Lower leg skin (tissue), 4 donors: ENCODE results near the gene RNF207. TPM values are rescaled to one million over a fixed set of nuclear protein-coding genes. Genes with fewer than 3 reads are reported as not detected.

Experiments used
- DNase-seq, 2 donors: peaks; one replicate each; pipeline ENCODE4 v3.0.0-alpha.2; 2019; ENCODE audit warnings: low spot score in 2 of 2
- H3K4me3 ChIP-seq: fragments of 200-600 bp; sonication (generic); 2 replicates; pipeline ENCODE4 v1.5.1; 2017; ENCODE audit warnings: mild to moderate bottlenecking, low read depth; ENCODE audit not compliant: poor library complexity, severe bottlenecking
- POLR2A ChIP-seq, 2 donors: fragments of 450-650 bp; IDR thresholded peaks; one replicate each; pipeline ENCODE4 v1.6.1; 2016 to 2017; ENCODE audit warnings: antibody characterized with exemption in 2 of 2, mild to moderate bottlenecking in 1 of 2, moderate library complexity in 1 of 2
- WGBS, 2 donors: methylation state at CpG; one replicate each; pipeline ENCODE4 v1.1.5; 2018; 5-methylcytosine and 5-hydroxymethylcytosine counted together
- intact Hi-C: fragments of 100-400 bp; cut with DNase I; formaldehyde crosslinking; loops from one replicate; pipeline ENCODE4 v1.15.0; 2023; ENCODE audit warnings: low total_unique reads
- total RNA-seq, 4 donors: library from RNA; depleted of rRNA; stranded (reverse); fragments of >200 nt; gene quantifications; one replicate each; pipeline ENCODE4 v1.1.0, GENCODE V29; 2016
- TF ChIP-seq, protein P1 (sequence below), 3 donors: fragments of 450-650 bp; IDR thresholded peaks; one replicate each; pipeline ENCODE4 v1.5.1; 2016; ENCODE audit warnings: antibody characterized with exemption in 3 of 3, mild to moderate bottlenecking in 3 of 3, moderate library complexity in 2 of 3

The RNF207 gene
- total RNA-seq, 4 donors from 2014 or later, result 5.0 to 10.4 (median 7.7) TPM

DNA sequence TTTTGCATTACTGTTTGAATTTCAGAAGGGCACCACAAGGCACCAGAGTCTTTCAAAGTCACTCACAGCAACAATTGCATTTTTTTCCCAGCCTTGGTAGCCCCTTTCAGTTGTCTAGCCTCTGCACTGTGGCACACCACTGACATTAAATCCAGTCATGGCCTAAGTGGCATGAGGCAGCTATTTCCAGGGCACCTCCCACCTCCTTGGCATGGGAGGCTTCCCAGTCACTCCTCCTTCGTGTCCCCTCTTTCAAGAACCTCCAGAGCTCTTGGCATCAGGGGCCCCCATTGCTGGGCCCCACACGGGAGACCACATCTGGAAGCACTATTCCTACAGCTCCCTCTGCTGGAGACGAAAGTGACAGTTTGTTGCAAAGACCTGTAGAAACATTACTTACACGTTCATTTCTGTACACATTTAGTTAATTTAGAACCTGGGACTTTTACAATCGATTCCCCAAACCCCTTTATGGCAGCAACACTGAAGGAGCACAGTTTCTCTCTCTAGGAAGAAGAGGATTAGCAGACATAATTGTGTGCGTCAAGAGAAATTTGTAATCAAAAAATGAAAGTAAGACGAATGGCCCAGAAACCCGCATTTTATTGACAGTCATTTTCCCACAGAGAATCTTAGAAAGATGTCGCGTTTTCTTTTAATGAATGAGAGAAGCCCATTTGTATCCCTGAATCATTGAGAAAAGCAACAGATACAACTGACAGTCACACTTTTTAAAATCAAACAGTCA is 20.1 kb upstream of the RNF207 start:
- DNase-seq, result no peak
- intact Hi-C loops, result loop anchor here (10.0 kb wide), 1 partner anchor 71 kb away; no protein-coding TSS in a partner anchor
- WGBS, 2 donors, result 69 to 71% methylated on average over 10 of the region's 10 CpGs

GRCh38 chr1:6188466-6188865 is 17.5 kb upstream of the RNF207 start:
- no peak for TF ChIP-seq POLR2A (IDR thresholded peaks at IDR 0.05)
- TF ChIP-seq, protein P1, sequence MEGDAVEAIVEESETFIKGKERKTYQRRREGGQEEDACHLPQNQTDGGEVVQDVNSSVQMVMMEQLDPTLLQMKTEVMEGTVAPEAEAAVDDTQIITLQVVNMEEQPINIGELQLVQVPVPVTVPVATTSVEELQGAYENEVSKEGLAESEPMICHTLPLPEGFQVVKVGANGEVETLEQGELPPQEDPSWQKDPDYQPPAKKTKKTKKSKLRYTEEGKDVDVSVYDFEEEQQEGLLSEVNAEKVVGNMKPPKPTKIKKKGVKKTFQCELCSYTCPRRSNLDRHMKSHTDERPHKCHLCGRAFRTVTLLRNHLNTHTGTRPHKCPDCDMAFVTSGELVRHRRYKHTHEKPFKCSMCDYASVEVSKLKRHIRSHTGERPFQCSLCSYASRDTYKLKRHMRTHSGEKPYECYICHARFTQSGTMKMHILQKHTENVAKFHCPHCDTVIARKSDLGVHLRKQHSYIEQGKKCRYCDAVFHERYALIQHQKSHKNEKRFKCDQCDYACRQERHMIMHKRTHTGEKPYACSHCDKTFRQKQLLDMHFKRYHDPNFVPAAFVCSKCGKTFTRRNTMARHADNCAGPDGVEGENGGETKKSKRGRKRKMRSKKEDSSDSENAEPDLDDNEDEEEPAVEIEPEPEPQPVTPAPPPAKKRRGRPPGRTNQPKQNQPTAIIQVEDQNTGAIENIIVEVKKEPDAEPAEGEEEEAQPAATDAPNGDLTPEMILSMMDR (IDR thresholded peaks at IDR 0.05), result no peak
- no peak overlapping the region for H3K4me3 ChIP-seq
- no peak for DNase-seq
- WGBS, 2 donors, result 71 to 78% methylated on average over 8 of the region's 8 CpGs
- intact Hi-C loops, result loop anchor here (10.0 kb wide), 1 partner anchor 74 kb away; no protein-coding TSS in a partner anchor

More for the DNA sequence above, 20.1 kb upstream of the RNF207 start:
- TF ChIP-seq, protein P1 (IDR thresholded peaks at IDR 0.05), result no peak
- TF ChIP-seq POLR2A (IDR thresholded peaks at IDR 0.05), result no peak
- H3K4me3 ChIP-seq, result no peak overlapping the region

DNA sequence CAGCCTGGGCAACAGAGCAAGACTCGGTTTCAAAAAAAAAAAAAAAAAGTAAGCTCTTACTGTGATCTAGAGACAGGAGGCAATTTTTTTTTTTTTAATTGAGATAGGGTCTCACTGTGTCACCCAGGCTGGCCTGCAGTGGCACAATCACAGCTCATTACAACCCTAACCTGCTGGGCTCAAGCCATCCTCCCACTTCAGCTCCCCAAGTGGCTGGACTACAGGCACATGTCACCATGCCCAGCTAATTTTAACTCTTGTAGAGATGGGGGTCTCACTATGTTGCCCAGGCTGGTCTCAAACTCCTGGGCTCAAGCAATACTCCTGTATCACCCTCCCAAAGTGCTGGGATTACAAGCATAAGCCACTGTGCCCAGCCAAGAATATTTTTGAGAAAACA is 14.0 kb upstream of the RNF207 start:
- intact Hi-C loops, result no loop called here
- WGBS, 2 donors, result 78 to 87% methylated on average over 1 of the region's 1 CpG
- no peak for DNase-seq
- no peak overlapping the region for H3K4me3 ChIP-seq
- no peak for TF ChIP-seq POLR2A (IDR thresholded peaks at IDR 0.05)
- TF ChIP-seq, protein P1 (IDR thresholded peaks at IDR 0.05), result no peak

- H3K4me3 ChIP-seq, result no peak overlapping the region
- WGBS, 2 donors, result 55 to 58% methylated on average over 6 of the region's 6 CpGs
- intact Hi-C loops, result no loop called here
- DNase-seq, result no peak
- no peak for TF ChIP-seq POLR2A (IDR thresholded peaks at IDR 0.05)
- TF ChIP-seq, protein P1 (IDR thresholded peaks at IDR 0.05), result no peak
Observed at GRCh38 chr1:6197746-6198427, 8.0 kb upstream of the RNF207 start.

- TF ChIP-seq POLR2A (IDR thresholded peaks at IDR 0.05), result no peak
- TF ChIP-seq, protein P1 (IDR thresholded peaks at IDR 0.05), result no peak
- intact Hi-C loops, result no loop called here
- peak overlapping the region; percentile 99 for H3K4me3 ChIP-seq
- 0 to 1% methylated on average over 24 to 28 of the region's 31 CpGs for WGBS, 2 donors
- no peak for DNase-seq
Observed at GRCh38 chr1:6198646-6199297, 7.1 kb upstream of the RNF207 start.
